IMR-90 (cell line): ENCODE data around the gene KCNK4. TPM values are rescaled to one million over a fixed set of nuclear protein-coding genes. Genes with fewer than 3 reads are reported as not detected.

Source experiments
- ATAC-seq: fragments of 200-7000 bp; cut with Tn5 transposase; 2 replicates; pipeline ENCODE4 v1.9.1; 2020; ENCODE audit warnings: low read depth, mild to moderate bottlenecking, moderate library complexity
- BruUV-seq: library from RNA; stranded (reverse); fragments of 400-500 nt; replicated peaks from 2 replicates; lab custom pipeline; 2021; lab: Mats Ljungman, UMichigan
- CTCF ChIA-PET: fragments of 300-600 bp; formaldehyde crosslinking; extraction: SDS; loops from one replicate; lab custom pipeline; 2021; ENCODE audit warnings: antibody characterized with exemption; lab: Yijun Ruan, JAX
- POLR2A ChIA-PET: fragments of 300-600 bp; sonication (Branson Sonifier 250); formaldehyde crosslinking; loops from one replicate; lab custom pipeline; 2022; ENCODE audit warnings: antibody characterized with exemption; ENCODE audit not compliant: unreplicated experiment; lab: Charles Lee
- DNase-seq: peaks from one replicate; pipeline ENCODE4 v3.0.0; 2013
- H2AFZ ChIP-seq: replicated peaks from 2 replicates; pipeline ENCODE3; 2013; ENCODE audit warnings: low read length, mild to moderate bottlenecking; ENCODE audit not compliant: poor library complexity
- H2AK5ac ChIP-seq: 2 replicates; pipeline ENCODE4 v1.6.1; 2013; ENCODE audit warnings: low read depth, low read length, inconsistent platforms
- H2AK9ac ChIP-seq: replicated peaks from 2 replicates; pipeline ENCODE3; 2013; ENCODE audit warnings: mild to moderate bottlenecking, low read depth, low read length, moderate library complexity; ENCODE audit not compliant: poor library complexity
- H2BK120ac ChIP-seq: 2 replicates; pipeline ENCODE4 v1.6.1; 2013; ENCODE audit warnings: low read depth, low read length, inconsistent platforms
- H2BK15ac ChIP-seq: 3 replicates; pipeline ENCODE4 v1.6.1; 2013; ENCODE audit warnings: low read depth, low read length, inconsistent platforms
- H2BK20ac ChIP-seq: 2 replicates; pipeline ENCODE4 v1.6.1; 2013; ENCODE audit warnings: low read depth, mild to moderate bottlenecking, inconsistent platforms, low read length, moderate library complexity
- H2BK5ac ChIP-seq: 2 replicates; pipeline ENCODE4 v1.6.1; 2013; ENCODE audit warnings: mild to moderate bottlenecking, low read depth, low read length, inconsistent platforms; ENCODE audit not compliant: poor library complexity, severe bottlenecking
- H3K14ac ChIP-seq: replicated peaks from 2 replicates; pipeline ENCODE4 v1.6.1; 2013; ENCODE audit warnings: low read depth, low read length, inconsistent platforms
- H3K18ac ChIP-seq: 2 replicates; pipeline ENCODE4 v1.6.1; 2013; ENCODE audit warnings: low read depth, low read length, control low read depth
- H3K23ac ChIP-seq: 2 replicates; pipeline ENCODE4 v1.6.1; 2013; ENCODE audit warnings: low read depth, low read length, inconsistent platforms
- H3K27ac ChIP-seq: 2 replicates; pipeline ENCODE4 v1.5.1; 2013; ENCODE audit warnings: mild to moderate bottlenecking, control low read depth, low read length; ENCODE audit not compliant: insufficient read depth
- H3K27me3 ChIP-seq: 2 replicates; pipeline ENCODE4 v1.6.1; 2013; ENCODE audit warnings: low read length; ENCODE audit not compliant: control insufficient read depth, insufficient read depth
- H3K36me3 ChIP-seq: 2 replicates; pipeline ENCODE4 v1.6.1; 2013; ENCODE audit warnings: low read length, mixed read lengths; ENCODE audit not compliant: control insufficient read depth, insufficient read depth
- H3K4ac ChIP-seq: 2 replicates; pipeline ENCODE4 v1.6.1; 2013; ENCODE audit warnings: low read depth, low read length, inconsistent platforms
- H3K4me1 ChIP-seq: 2 replicates; pipeline ENCODE4 v1.6.1; 2013; ENCODE audit warnings: low read length, mixed read lengths; ENCODE audit not compliant: control insufficient read depth, insufficient read depth
- H3K4me2 ChIP-seq: 2 replicates; pipeline ENCODE4 v1.6.1; 2013; ENCODE audit warnings: low read depth, mild to moderate bottlenecking, control low read depth, low read length, moderate library complexity
- H3K4me3 ChIP-seq: 2 replicates; pipeline ENCODE4 v1.5.1; 2013; ENCODE audit warnings: low read depth, mild to moderate bottlenecking, control low read depth, low read length, moderate library complexity; ENCODE audit not compliant: insufficient read depth
- H3K56ac ChIP-seq: 2 replicates; pipeline ENCODE4 v1.6.1; 2013; ENCODE audit warnings: low read length, inconsistent platforms; ENCODE audit not compliant: insufficient read depth; ENCODE audit errors: extremely low read depth
- H3K79me1 ChIP-seq, 2 experiments: 2 replicates each; pipeline ENCODE4 v1.6.1; 2013; ENCODE audit warnings: low read length in 2 of 2, inconsistent platforms in 1 of 2, low read depth in 1 of 2
- H3K9ac ChIP-seq: 2 replicates; pipeline ENCODE4 v1.6.1; 2013; ENCODE audit warnings: low read depth, low read length, control low read depth
- H3K9me1 ChIP-seq: 2 replicates; pipeline ENCODE4 v1.6.1; 2013; ENCODE audit warnings: low read length, inconsistent platforms; ENCODE audit not compliant: insufficient read depth
- H3K9me3 ChIP-seq: 2 replicates; pipeline ENCODE4 v1.6.1; 2013; ENCODE audit warnings: low read length; ENCODE audit not compliant: control insufficient read depth, insufficient read depth
- H4K20me1 ChIP-seq: 2 replicates; pipeline ENCODE4 v1.6.1; 2013; ENCODE audit warnings: low read length, inconsistent platforms; ENCODE audit not compliant: insufficient read depth
- H4K5ac ChIP-seq: 2 replicates; pipeline ENCODE4 v1.6.1; 2013; ENCODE audit warnings: mild to moderate bottlenecking, low read depth, low read length, control low read depth
- H4K8ac ChIP-seq, 2 experiments: 2 replicates each; pipeline ENCODE4 v1.6.1; 2013; ENCODE audit warnings: low read depth in 2 of 2, low read length in 2 of 2, control low read depth in 1 of 2, inconsistent platforms in 1 of 2
- H4K91ac ChIP-seq: 2 replicates; pipeline ENCODE4 v1.6.1; 2013; ENCODE audit warnings: low read depth, low read length, inconsistent platforms; ENCODE audit not compliant: insufficient read depth
- BHLHE40 ChIP-seq: fragments of 150-350 bp; IDR thresholded peaks from 2 replicates; pipeline ENCODE4 v1.6.1; 2016; ENCODE audit warnings: mild to moderate bottlenecking, low read depth, low read length
- CEBPB ChIP-seq: IDR thresholded peaks from 2 replicates; pipeline ENCODE4 v1.6.1; 2012; ENCODE audit warnings: low read depth, low read length, improper control_type of control experiment
- FOS ChIP-seq: fragments of 150-350 bp; IDR thresholded peaks from 2 replicates; pipeline ENCODE4 v1.6.1; 2016; ENCODE audit warnings: low read depth, low read length
- MAFK ChIP-seq: IDR thresholded peaks from 2 replicates; pipeline ENCODE4 v1.6.1; 2012; ENCODE audit warnings: low read depth, low read length, improper control_type of control experiment
- MAZ ChIP-seq: IDR thresholded peaks from 2 replicates; pipeline ENCODE4 v1.6.1; 2012; ENCODE audit warnings: low read depth, mild to moderate bottlenecking, low read length, improper control_type of control experiment, moderate library complexity, borderline replicate concordance
- MXI1 ChIP-seq: IDR thresholded peaks from 2 replicates; pipeline ENCODE4 v1.6.1; 2012; ENCODE audit warnings: low read depth, mild to moderate bottlenecking, low read length, moderate library complexity, borderline replicate concordance
- NFE2L2 ChIP-seq: fragments of 150-350 bp; IDR thresholded peaks from 2 replicates; pipeline ENCODE4 v1.6.1; 2016; ENCODE audit warnings: low read depth, mild to moderate bottlenecking, low read length
- POLR2A ChIP-seq: IDR thresholded peaks from 2 replicates; pipeline ENCODE4 v1.6.1; 2012; ENCODE audit warnings: mild to moderate bottlenecking, low read depth, low read length
- RCOR1 ChIP-seq: IDR thresholded peaks from 2 replicates; pipeline ENCODE4 v1.6.1; 2012; ENCODE audit warnings: mild to moderate bottlenecking, low read length, improper control_type of control experiment; ENCODE audit not compliant: insufficient replicate concordance
- SMC3 ChIP-seq: fragments of 150-350 bp; IDR thresholded peaks from 2 replicates; pipeline ENCODE4 v1.6.1; 2016; ENCODE audit warnings: low read depth, mild to moderate bottlenecking, antibody characterized with exemption, low read length, moderate library complexity
- USF2 ChIP-seq: fragments of 150-350 bp; IDR thresholded peaks from 2 replicates; pipeline ENCODE4 v1.6.1; 2017; ENCODE audit warnings: mild to moderate bottlenecking, antibody characterized with exemption, low read length, low read depth
- WGBS, 2 experiments: methylation state at CpG; one replicate each; pipeline versions ENCODE4 v1.1.5 to v1.1.7; 2013; ENCODE audit warnings: missing lambda C conversion rate in 2 of 2; ENCODE audit not compliant: insufficient read length in 1 of 2; ENCODE audit errors: extremely low coverage in 2 of 2; 5-methylcytosine and 5-hydroxymethylcytosine counted together
- dilution Hi-C: fragments of 300-500 bp; cut with HindIII; formaldehyde crosslinking; loops from one replicate; pipeline ENCODE4 v1.14.3; 2018; ENCODE audit warnings: low sequenced_read_pairs; ENCODE audit not compliant: unreplicated experiment
- in situ Hi-C: fragments of 300-500 bp; cut with MboI; formaldehyde crosslinking; loops from 3 replicates; pipeline ENCODE4 v1.14.3; 2019; ENCODE audit warnings: low sequenced_read_pairs, inconsistent platforms, mixed read lengths
- intact Hi-C: fragments of 100-400 bp; cut with micrococcal nuclease; formaldehyde crosslinking; loops from 2 replicates; pipeline ENCODE4 v1.10.0; 2022
- polyA plus RNA-seq, 3 experiments: library from polyadenylated mRNA; depleted of rRNA; stranded (reverse); fragments of >200 nt; gene quantifications; 2 replicates each; pipeline ENCODE4 v1.2.3, GENCODE V29; 2012; ENCODE audit warnings: low replicate concordance in 1 of 3
- total RNA-seq: library from RNA; depleted of rRNA; stranded (reverse); fragments of >200 nt; gene quantifications from 2 replicates; pipeline ENCODE4 v1.2.3, GENCODE V29; 2012

The KCNK4 gene
- total and polyA plus RNA-seq, 2 of the 4 experiments (the other 2 are of a cell fraction): not detected

GRCh38 chr11:64334764-64335735 is 43.9 kb downstream of the KCNK4 start:
- Histone ChIP-seq H3K4ac (peak overlapping the region; percentile 33), H2AK9ac (peak overlapping the region; percentile 85), H3K9ac (no peak overlapping the region), H2BK20ac (peak overlapping the region; percentile 83), H3K9me1 (peaks cover 8% of the 10 kb centered on the region), H3K4me1 (peaks cover 7% of the 10 kb centered on the region), H2BK120ac (peak overlapping the region; percentile 44), H3K18ac (no peak overlapping the region), H4K91ac (peak overlapping the region; percentile 21; the same call in 1 of the 2 replicates), H3K14ac (no peak overlapping the region; the same call in 1 of the 2 replicates), H2BK5ac (peak overlapping the region; percentile 44), H3K27me3 (peaks cover 5% of the 10 kb centered on the region; the same call in 1 of the 2 replicates), H3K23ac (no peak overlapping the region), H3K56ac (no peak overlapping the region), H3K4me2 (no peak overlapping the region), H3K27ac (no peak overlapping the region), H2BK15ac (peak overlapping the region; percentile 49; the same call in 1 of the 3 replicates), H2AFZ (peak overlapping the region; percentile 72), H4K20me1 (0 out of 2 replicates have a peak, but pooled peaks cover 3% of the 10 kb centered on the region), H3K9me3 (no peaks in the 10 kb centered on the region), H3K36me3 (no peaks in the 10 kb centered on the region), H3K79me1 (no peaks in the 10 kb centered on the region), H2AK5ac (peak overlapping the region; percentile 94), H3K4me3 (no peak overlapping the region), H4K5ac (0 out of 2 replicates have a peak overlapping the region, but pooled peaks have one; percentile 4), H4K8ac (peak overlapping the region in 1 of 2 experiments; percentile 52; a peak in 1 of 4 replicates)
- intact Hi-C loops (no loop called here), dilution Hi-C loops (no loop called here), in situ Hi-C loops (no loop called here)
- ChIA-PET POLR2A (interaction anchor here (0.6 kb wide), 1 partner anchor 17 kb away, joined by 3 read pairs; the partner anchor contains the start of gene PRDX5), CTCF (interaction anchor here (1.3 kb wide), 1 partner anchor 30 kb away, joined by 3 read pairs; no protein-coding TSS in a partner anchor)
- TF ChIP-seq MAZ (peak; percentile 82), CEBPB (peak; percentile 99), POLR2A (no peak), MAFK (no peak; the same call in 1 of the 2 replicates), NFE2L2 (peak; percentile 2; the same call in 1 of the 2 replicates), MXI1 (no peak), USF2 (peak; percentile 76), SMC3 (no peak), RCOR1 (peak; percentile 98), FOS (peak; percentile 87), BHLHE40 (peak; percentile 38; the same call in 1 of the 2 replicates)
- peak; percentile 90 for ATAC-seq
- BruUV-seq: no TSS peak
- peak; percentile 96 for DNase-seq
- WGBS, 2 experiments: no CpG with 5 or more reads among the region's 13 CpGs
